Panc1 (cell line): Measurements from ENCODE around the gene ZC3H14.

ENCODE experiments used
- TF ChIP-seq, protein P1 (sequence below): fragments of 450-650 bp; IDR thresholded peaks from 2 replicates; pipeline ENCODE4 v1.5.1; 2017; ENCODE audit warnings: mild to moderate bottlenecking
- TF ChIP-seq, protein P2 (sequence below), 2 experiments: IDR thresholded peaks; 2 replicates each; pipeline ENCODE4 v1.6.1; 2011 to 2012; ENCODE audit warnings: low read depth in 2 of 2, control low read depth in 1 of 2, low read length in 1 of 2, mild to moderate bottlenecking in 1 of 2, moderate library complexity in 1 of 2; ENCODE audit not compliant: insufficient read depth in 1 of 2

DNA sequence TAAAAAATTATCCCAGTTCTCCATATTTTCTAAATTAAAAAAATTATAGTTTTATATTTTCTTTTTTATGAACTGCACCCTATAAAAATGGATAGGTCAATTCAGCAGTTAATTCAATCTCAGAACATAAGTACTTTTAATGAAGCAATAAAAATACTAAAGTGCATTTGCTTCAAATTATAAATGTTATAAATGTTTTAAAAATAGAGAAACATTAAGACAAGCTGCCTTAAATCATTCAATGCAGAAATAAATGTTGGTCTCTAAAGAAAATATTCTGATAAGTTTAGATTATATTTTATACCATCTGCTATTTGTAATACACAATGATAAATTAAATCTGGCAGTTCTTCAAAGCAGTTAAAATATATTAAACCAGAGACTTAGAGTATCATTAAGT, 65.6 kb downstream of the ZC3H14 start:
- TF ChIP-seq, protein P1, sequence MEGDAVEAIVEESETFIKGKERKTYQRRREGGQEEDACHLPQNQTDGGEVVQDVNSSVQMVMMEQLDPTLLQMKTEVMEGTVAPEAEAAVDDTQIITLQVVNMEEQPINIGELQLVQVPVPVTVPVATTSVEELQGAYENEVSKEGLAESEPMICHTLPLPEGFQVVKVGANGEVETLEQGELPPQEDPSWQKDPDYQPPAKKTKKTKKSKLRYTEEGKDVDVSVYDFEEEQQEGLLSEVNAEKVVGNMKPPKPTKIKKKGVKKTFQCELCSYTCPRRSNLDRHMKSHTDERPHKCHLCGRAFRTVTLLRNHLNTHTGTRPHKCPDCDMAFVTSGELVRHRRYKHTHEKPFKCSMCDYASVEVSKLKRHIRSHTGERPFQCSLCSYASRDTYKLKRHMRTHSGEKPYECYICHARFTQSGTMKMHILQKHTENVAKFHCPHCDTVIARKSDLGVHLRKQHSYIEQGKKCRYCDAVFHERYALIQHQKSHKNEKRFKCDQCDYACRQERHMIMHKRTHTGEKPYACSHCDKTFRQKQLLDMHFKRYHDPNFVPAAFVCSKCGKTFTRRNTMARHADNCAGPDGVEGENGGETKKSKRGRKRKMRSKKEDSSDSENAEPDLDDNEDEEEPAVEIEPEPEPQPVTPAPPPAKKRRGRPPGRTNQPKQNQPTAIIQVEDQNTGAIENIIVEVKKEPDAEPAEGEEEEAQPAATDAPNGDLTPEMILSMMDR, result no peak
- TF ChIP-seq, protein P2, sequence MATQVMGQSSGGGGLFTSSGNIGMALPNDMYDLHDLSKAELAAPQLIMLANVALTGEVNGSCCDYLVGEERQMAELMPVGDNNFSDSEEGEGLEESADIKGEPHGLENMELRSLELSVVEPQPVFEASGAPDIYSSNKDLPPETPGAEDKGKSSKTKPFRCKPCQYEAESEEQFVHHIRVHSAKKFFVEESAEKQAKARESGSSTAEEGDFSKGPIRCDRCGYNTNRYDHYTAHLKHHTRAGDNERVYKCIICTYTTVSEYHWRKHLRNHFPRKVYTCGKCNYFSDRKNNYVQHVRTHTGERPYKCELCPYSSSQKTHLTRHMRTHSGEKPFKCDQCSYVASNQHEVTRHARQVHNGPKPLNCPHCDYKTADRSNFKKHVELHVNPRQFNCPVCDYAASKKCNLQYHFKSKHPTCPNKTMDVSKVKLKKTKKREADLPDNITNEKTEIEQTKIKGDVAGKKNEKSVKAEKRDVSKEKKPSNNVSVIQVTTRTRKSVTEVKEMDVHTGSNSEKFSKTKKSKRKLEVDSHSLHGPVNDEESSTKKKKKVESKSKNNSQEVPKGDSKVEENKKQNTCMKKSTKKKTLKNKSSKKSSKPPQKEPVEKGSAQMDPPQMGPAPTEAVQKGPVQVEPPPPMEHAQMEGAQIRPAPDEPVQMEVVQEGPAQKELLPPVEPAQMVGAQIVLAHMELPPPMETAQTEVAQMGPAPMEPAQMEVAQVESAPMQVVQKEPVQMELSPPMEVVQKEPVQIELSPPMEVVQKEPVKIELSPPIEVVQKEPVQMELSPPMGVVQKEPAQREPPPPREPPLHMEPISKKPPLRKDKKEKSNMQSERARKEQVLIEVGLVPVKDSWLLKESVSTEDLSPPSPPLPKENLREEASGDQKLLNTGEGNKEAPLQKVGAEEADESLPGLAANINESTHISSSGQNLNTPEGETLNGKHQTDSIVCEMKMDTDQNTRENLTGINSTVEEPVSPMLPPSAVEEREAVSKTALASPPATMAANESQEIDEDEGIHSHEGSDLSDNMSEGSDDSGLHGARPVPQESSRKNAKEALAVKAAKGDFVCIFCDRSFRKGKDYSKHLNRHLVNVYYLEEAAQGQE (IDR thresholded peaks at IDR 0.05; ENCODE audit: insufficient read depth in 1 of 2, low read depth in 2 of 2, low read length in 1 of 2), result no peak
